HUES48 (cell line): Measurements from ENCODE around the gene RAI1.

Experiments used
- H3K27ac ChIP-seq: one replicate; pipeline ENCODE4 v1.7.0; 2013; ENCODE audit warnings: low read depth, low read length, inconsistent platforms
- H3K27me3 ChIP-seq: 2 replicates; pipeline ENCODE4 v1.6.1; 2013; ENCODE audit warnings: mild to moderate bottlenecking, low read length; ENCODE audit not compliant: control insufficient read depth, insufficient read depth
- H3K36me3 ChIP-seq: 2 replicates; pipeline ENCODE4 v1.6.1; 2013; ENCODE audit warnings: low read length; ENCODE audit not compliant: control insufficient read depth, insufficient read depth
- H3K4me1 ChIP-seq: 2 replicates; pipeline ENCODE4 v1.6.1; 2013; ENCODE audit warnings: mild to moderate bottlenecking, low read length; ENCODE audit not compliant: control insufficient read depth, insufficient read depth
- H3K4me3 ChIP-seq: 2 replicates; pipeline ENCODE4 v1.5.1; 2013; ENCODE audit warnings: mild to moderate bottlenecking, low read depth, low read length
- H3K9ac ChIP-seq: 2 replicates; pipeline ENCODE4 v1.6.1; 2013; ENCODE audit warnings: mild to moderate bottlenecking, low read depth, low read length, moderate library complexity
- H3K9me3 ChIP-seq: 2 replicates; pipeline ENCODE4 v1.6.1; 2013; ENCODE audit warnings: low read length; ENCODE audit not compliant: control insufficient read depth, insufficient read depth

Gene RAI1

DNA sequence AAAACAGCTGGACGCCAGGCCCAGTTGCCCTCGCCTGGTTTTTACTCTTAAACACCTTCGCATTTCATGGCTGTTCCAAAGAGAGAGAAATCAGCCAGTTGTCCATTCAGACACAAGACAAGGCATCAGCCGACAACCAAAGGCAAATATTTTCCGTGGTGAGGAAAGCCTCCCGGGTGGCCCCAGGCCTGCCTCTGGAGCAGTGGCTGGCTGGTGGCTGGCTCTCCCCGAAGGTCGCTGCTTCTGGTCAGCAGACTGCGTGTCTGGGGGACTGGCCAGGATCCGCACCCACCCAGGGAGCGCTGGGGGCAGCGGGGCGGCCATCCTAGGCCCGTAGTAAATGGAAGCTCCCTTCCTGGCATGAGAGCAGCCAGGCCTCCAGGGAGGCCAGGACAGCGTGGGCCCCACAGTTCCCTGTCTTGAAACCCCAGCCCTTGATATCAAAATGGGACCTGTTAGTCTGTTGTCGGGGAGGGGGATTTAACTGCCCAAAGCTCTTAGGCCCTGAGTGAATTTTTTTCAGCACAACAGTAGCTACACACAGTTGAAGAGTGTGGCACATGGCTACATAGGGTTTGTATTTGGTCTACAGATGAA lies 97.9 kb downstream of the RAI1 start:
- no peak overlapping the region for H3K4me3 ChIP-seq
- H3K27ac ChIP-seq = no peak overlapping the region
- no peaks in the 10 kb centered on the region for H3K9me3 ChIP-seq
- peaks cover 37% of the 10 kb centered on the region for H3K27me3 ChIP-seq
- peaks cover 17% of the 10 kb centered on the region for H3K4me1 ChIP-seq
- no peak overlapping the region for H3K9ac ChIP-seq
- H3K36me3 ChIP-seq = no peaks in the 10 kb centered on the region

DNA sequence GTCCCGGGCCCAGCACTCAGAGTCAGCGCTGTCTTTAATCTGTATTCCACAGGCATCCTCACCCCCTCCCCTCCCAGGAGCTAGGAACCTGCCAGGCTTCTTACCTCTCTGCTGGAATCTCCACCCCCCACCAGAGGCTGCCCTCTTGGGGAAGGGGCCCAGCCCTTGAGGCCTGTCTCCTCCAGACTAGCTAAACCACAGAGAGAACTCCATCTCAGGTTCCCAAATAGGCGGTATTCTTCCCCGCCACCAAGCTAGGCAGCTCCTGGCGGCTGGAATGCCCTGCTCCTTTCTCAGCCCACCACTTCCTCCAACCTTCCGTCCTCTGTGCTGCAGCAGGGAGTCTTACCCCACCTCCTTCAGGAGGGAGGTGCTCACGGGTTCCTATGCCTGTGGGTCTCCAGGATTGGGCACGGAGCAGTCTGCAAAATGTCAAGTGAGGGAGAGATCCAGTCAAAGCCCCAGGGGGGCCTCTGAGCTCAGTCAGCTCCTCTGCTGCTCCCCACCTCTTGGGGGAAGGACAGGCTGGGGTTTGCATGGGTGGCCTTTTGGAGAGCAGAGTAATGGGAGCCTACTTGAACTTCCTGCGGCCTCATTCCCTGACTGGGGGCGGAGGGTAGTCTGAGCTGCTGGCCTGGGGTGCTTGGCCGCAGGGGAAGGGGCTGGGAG lies 99.8 kb downstream of the RAI1 start:
- H3K36me3 ChIP-seq = no peaks in the 10 kb centered on the region
- peak overlapping the region; percentile 78 for H3K4me3 ChIP-seq
- H3K9ac ChIP-seq = no peak overlapping the region
- H3K4me1 ChIP-seq = peaks cover 34% of the 10 kb centered on the region
- peaks cover 52% of the 10 kb centered on the region for H3K27me3 ChIP-seq
- peak overlapping the region; percentile 58 for H3K27ac ChIP-seq
- no peaks in the 10 kb centered on the region for H3K9me3 ChIP-seq

DNA sequence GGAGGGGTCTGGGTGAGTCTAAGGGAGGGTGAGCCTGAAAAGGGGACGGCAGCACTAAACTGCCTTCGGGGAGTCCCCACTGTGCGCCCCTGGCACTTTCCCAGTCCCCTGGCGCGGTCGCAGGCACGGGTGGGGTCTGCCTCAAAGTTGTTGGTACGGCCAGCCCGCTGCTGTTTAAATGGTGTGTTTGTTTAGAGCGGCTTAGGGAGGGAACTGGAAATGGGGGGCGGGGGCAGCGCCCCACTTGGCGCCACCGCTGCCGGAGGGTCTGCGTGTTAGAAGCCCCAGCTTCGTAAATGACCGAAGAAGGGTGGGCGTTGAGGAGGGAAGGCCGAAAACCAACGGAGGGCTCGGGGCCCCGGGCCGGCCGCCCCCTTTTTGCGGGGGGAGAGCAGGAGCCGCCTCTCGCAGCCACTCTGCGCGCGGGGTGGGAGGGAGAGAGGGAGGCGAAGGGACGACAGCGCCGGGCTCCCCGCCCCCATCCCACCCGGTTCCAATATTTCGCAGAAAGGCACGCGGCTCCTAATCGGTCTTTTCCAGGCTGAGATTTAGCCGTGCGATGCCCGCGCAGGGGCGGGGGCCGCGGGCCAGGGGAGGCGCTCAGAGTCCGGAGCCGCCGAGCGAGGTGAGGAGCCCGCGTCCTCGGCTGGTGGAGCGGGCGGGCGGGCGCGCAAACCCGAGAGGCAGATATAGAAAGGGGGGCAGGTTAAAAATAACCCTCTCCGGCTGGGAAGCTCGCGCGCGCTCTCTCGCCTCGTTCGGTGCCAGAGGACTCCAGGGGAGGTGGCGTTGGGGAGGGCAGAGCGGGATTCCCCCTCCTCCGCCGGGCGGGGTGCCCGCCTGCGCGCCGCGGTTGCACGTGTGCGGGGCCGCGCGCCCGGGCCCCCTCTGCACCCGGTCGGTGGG lies 100.6 kb downstream of the RAI1 start:
- H3K36me3 ChIP-seq = no peaks in the 10 kb centered on the region
- no peak overlapping the region for H3K9ac ChIP-seq
- H3K9me3 ChIP-seq = no peaks in the 10 kb centered on the region
- peaks cover 34% of the 10 kb centered on the region for H3K4me1 ChIP-seq
- peak overlapping the region; percentile 78 for H3K4me3 ChIP-seq
- H3K27me3 ChIP-seq = peaks cover 59% of the 10 kb centered on the region
- H3K27ac ChIP-seq = peak overlapping the region; percentile 58

DNA sequence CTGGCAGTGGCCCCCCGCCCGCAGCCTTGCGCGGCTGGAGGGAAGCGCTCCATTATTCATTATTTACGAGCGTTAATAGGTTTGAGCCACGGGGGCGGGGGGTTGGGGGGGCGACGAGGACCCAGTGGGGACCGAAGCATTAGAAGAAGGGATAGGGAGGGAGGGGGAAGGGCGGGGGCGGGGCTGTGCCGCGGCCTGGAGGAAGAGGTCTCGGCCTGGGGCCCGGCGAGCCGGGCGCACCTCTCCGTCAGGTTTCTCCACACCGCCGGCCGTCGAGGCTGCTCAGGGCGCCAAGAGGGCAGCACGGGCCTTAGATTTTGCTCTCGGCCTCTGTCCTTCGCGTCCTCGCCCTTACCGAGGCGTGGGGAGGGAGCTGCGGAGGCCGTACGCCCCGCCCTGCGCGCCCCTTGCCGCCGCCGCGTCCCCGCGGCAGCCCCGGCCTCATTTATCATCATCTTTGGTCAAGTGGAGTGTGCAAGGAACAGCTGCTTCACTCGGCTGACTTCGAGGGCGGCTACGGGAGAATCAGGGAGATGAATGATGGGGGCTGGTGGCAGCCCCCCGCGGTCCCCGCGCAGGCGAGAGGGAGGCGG lies 101.4 kb downstream of the RAI1 start:
- peaks cover 63% of the 10 kb centered on the region for H3K27me3 ChIP-seq
- peaks cover 34% of the 10 kb centered on the region for H3K4me1 ChIP-seq
- no peak overlapping the region for H3K9ac ChIP-seq
- H3K27ac ChIP-seq = peak overlapping the region; percentile 85
- H3K4me3 ChIP-seq = peak overlapping the region; percentile 78
- H3K9me3 ChIP-seq = no peaks in the 10 kb centered on the region
- H3K36me3 ChIP-seq = no peaks in the 10 kb centered on the region

DNA sequence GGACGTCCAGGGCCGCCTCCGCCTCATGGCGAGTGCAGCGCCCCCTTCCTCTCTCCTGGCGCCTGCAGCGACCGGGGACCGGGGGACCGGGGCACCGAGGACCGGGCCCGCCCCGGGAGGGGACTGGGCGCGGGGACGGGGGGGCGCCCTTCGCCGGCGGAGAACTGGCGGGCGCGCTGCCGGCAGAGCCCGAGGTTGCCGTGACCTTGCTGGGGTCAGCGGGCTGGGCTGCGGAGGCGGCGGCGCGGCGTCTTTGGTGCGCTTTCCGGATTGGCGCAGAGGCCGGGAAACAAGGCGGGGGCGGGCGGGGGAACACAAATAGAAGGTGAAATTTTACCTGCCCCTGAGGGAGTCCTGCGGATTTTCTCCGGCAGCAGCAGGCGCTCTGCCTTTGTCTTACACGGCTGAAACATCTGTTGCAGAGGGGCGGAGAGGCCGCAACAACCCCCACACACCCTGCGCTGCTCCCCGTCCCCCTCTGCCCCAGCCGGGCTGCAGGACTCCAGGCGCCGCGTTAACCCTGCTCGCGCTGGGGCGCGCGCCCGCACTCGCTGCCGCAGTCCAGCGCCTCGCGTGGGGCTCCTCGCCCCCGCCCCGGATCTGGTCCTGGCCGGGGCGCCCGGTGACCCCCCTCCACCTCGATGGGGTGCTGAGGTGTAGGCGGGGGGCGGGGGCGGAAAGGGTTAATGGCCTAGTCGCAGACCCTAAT lies 102.0 kb downstream of the RAI1 start:
- Histone ChIP-seq H3K4me3 (peak overlapping the region; percentile 78), H3K4me1 (peaks cover 34% of the 10 kb centered on the region), H3K27me3 (peaks cover 60% of the 10 kb centered on the region), H3K9ac (no peak overlapping the region), H3K27ac (peak overlapping the region; percentile 85), H3K9me3 (no peaks in the 10 kb centered on the region), H3K36me3 (no peaks in the 10 kb centered on the region)

DNA sequence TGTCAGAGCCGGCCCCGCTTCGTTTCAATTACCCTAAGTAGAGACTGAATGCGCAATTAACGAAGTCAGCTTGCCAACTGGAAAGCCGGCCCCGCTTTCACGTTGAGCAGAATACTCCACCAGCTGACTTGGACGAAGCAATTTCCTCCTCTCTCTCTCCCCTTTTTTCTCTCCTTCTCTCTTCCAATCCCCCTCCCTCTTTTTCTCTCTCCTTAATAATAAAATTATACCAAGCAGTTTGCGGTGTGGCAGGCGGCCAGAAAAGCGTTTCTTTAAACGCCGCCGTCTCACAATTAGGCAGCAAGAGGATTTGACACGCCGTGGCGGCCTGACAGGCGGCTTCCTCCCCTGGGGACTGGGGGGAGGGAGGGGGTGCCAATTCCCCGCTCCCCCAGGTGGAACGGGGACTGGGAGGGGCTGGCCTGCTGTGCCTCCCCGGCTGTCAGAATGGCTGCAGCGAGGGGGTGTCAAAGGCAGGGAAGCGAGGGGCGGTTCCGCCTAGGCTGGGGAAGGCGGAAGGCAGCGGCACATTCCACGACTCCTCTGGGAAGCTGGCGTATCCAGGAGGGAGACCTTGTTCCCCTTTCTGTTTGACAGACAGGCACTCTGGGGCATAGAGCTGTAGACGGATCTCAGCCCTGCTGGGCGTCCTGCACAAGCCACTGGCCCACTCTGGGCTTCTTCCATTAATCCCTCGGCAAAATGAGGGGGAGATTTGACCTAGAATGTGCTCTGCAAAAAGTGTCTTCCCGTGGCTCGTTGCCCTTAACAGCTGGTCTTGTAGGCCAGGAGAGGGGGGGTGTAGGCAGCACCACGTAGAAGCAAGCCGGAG lies 102.8 kb downstream of the RAI1 start:
- no peak overlapping the region for H3K9ac ChIP-seq
- H3K27me3 ChIP-seq = peaks cover 59% of the 10 kb centered on the region
- H3K27ac ChIP-seq = peak overlapping the region; percentile 85
- peak overlapping the region; percentile 78 for H3K4me3 ChIP-seq
- H3K4me1 ChIP-seq = peaks cover 32% of the 10 kb centered on the region
- H3K9me3 ChIP-seq = no peaks in the 10 kb centered on the region
- H3K36me3 ChIP-seq = no peaks in the 10 kb centered on the region

DNA sequence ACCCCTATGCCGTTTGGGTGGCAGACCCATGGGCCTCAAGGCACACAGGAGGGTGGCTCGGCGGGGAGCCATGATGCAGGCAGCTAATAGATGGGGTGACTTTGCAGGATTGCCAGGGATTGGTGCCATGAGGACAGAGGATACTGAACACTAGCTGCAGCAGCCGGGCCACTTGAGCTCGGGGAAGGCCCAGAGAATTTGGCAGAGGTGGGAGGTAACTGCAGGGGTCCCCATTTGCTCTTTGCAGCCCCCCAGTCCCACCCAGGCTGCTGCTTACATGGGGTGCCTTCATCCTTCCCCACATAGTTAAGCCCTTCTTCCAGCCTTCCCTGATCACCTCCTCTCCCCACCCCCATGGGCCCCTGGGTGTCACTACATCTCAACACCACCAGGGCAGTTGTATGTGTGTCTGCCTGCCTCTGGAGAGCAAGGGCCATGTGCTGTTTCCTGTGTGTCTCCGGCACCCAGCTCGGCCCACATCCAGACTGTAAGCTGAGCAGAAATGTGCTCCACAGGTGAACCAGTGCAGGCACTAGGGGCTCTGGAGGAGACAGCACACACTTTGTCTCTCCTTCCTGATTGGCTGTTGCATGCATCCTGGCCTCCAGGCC lies 103.5 kb downstream of the RAI1 start:
- Histone ChIP-seq H3K4me3 (peak overlapping the region; percentile 78), H3K27ac (no peak overlapping the region), H3K36me3 (no peaks in the 10 kb centered on the region), H3K27me3 (peaks cover 54% of the 10 kb centered on the region), H3K9ac (no peak overlapping the region), H3K9me3 (no peaks in the 10 kb centered on the region), H3K4me1 (peaks cover 27% of the 10 kb centered on the region)

DNA sequence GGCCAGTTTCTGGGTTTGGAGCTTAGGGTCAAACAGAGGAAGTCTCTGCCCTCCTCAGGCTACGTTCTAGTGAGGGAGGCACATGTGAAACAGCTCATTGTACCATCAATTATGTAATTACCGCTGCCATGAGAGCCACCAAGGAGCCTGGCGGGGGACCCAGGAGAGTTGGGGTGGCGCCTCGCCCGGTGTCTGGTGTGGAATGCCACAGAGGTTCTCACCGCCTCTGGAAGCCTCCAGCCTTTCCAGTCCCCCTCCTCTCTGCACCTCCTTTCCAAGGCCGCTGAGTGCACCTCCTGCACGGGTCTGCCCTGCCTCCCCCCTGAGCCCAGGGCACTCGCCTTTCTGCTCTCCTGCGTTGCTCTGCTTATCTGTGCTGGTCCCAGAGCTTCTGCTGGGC lies 104.1 kb downstream of the RAI1 start:
- Histone ChIP-seq H3K27ac (no peak overlapping the region), H3K27me3 (peaks cover 53% of the 10 kb centered on the region), H3K9me3 (no peaks in the 10 kb centered on the region), H3K4me1 (peaks cover 24% of the 10 kb centered on the region), H3K4me3 (no peak overlapping the region), H3K9ac (no peak overlapping the region), H3K36me3 (no peaks in the 10 kb centered on the region)

DNA sequence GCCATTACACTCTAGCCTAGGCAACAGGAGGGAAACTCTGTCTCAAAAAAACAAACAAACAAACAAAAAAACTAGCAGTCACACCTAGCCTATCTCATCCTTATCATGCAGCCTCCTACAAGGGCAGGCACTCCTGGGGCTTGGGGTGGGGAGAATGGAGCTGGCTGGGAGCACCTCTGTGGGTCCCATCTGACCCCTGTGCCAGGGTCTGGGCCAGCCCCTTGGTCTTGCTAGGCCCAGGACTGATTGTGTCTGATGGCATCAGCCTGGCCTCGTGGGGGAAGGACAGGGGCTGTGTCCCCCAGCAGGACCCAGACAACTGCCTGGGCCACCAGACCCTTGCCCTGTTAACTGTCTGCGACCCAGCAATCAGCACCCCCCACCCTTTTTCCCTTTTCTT lies 105.7 kb downstream of the RAI1 start:
- Histone ChIP-seq H3K9ac (no peak overlapping the region), H3K27ac (no peak overlapping the region), H3K27me3 (peaks cover 56% of the 10 kb centered on the region), H3K36me3 (no peaks in the 10 kb centered on the region), H3K4me3 (no peak overlapping the region), H3K9me3 (no peaks in the 10 kb centered on the region), H3K4me1 (peaks cover 26% of the 10 kb centered on the region)
